ENCODE results near the gene PTPRM. TPM values are rescaled to one million over a fixed set of nuclear protein-coding genes. Genes with fewer than 3 reads are reported as not detected.

PTPRM gene
- total and polyA plus RNA-seq, 2 donors (not counting 3 experiments of a cell fraction or from before 2014, with no cell fraction given) = 37.4 to 43.7 TPM

GRCh38 chr18:7544686-7545085 is 22.4 kb upstream of the PTPRM start:
- Histone ChIP-seq H3K9ac (replicated peaks; ENCODE audit: extremely low read depth, insufficient read depth, low read length) (no peak overlapping the region), H3K27ac (ENCODE audit: insufficient read depth, low read depth, low read length) (no peak overlapping the region), H3K36me3 (ENCODE audit: control insufficient read depth in 2 of 2, extremely low read depth in 1 of 2, insufficient read depth in 2 of 2, low read length in 2 of 2) (no peaks in the 10 kb centered on the region), H3K4me3 (replicated peaks in 1 of 3; ENCODE audit: insufficient read depth in 1 of 3, low read depth in 1 of 3, low read length in 3 of 3) (no peak overlapping the region), H3K4me1 (ENCODE audit: control insufficient read depth, extremely low read depth, insufficient read depth, low read length) (no peaks in the 10 kb centered on the region), H3K79me2 (ENCODE audit: control insufficient read depth, insufficient read depth, low read length) (no peaks in the 10 kb centered on the region), H4K20me1 (replicated peaks; ENCODE audit: control insufficient read depth, extremely low read depth, insufficient read depth, low read length) (no peaks in the 10 kb centered on the region), H3K4me2 (ENCODE audit: insufficient read depth, low read length) (no peak overlapping the region), H3K9me1 (replicated peaks; ENCODE audit: control insufficient read depth, extremely low read depth, insufficient read depth, low read length) (no peaks in the 10 kb centered on the region), H3K27me3 (ENCODE audit: control insufficient read depth in 2 of 2, insufficient read depth in 2 of 2, low read length in 2 of 2) (no peaks in the 10 kb centered on the region), H3K9me3 (replicated peaks; ENCODE audit: control insufficient read depth, insufficient read depth, low read length) (no peaks in the 10 kb centered on the region), H2AFZ (ENCODE audit: low read depth, low read length) (no peak overlapping the region)
- dilution Hi-C loops (cut with MboI; ENCODE audit: extremely low pct_ligation_motif_present, low sequenced_read_pairs) = no loop called here
- ChIA-PET CTCF (interaction anchor here (1.3 kb wide), 1 partner anchor 14 kb away, joined by 3 read pairs; no protein-coding TSS in a partner anchor), POLR2A (no interaction called here)
- intact Hi-C loops (cut with micrococcal nuclease) = no loop called here
- BruUV-seq (replicated peaks) = no TSS peak
- TF ChIP-seq EZH2 (IDR thresholded peaks at IDR 0.05; ENCODE audit: borderline replicate concordance, low read depth, low read length, severe bottlenecking) (no peak), JUN (IDR thresholded peaks at IDR 0.05; ENCODE audit: borderline replicate concordance, insufficient read depth, insufficient read length, low read depth) (no peak), POLR2AphosphoS5 (IDR thresholded peaks at IDR 0.05; ENCODE audit: insufficient read depth, low read depth, low read length) (no peak), MYC (IDR thresholded peaks at IDR 0.05; ENCODE audit: low read depth, low read length) (no peak), FOS (IDR thresholded peaks at IDR 0.05; ENCODE audit: borderline replicate concordance, insufficient read depth, low read length) (no peak), CTCF (IDR thresholded peaks at IDR 0.05; ENCODE audit: extremely low read depth in 1 of 2, insufficient read depth in 1 of 2, low read depth in 1 of 2, low read length in 2 of 2) (no peak), GATA2 (IDR thresholded peaks at IDR 0.05; ENCODE audit: insufficient read depth, insufficient read length, low read depth, low read length) (no peak), POLR2A (IDR thresholded peaks at IDR 0.05; ENCODE audit: low read depth, low read length) (no peak), MAX (IDR thresholded peaks at IDR 0.05; ENCODE audit: insufficient read depth, insufficient read length) (no peak)
- DNase-seq (ENCODE audit: low read depth, low spot score) (no peak), FAIRE-seq (peak; percentile 18)

All from endothelial cell of umbilical vein (primary cell).